HCT116 (cell line): Measurements from ENCODE around the gene ARHGEF10L.
A peak's percentile ranks its signal among the peaks of the same experiment; 100 is the strongest.

ENCODE experiments used
- CEBPB ChIP-seq: IDR thresholded peaks from 2 replicates; pipeline ENCODE4 v1.6.1; 2012; ENCODE audit warnings: low read depth
- CTCF ChIP-seq, 3 experiments: fragments of 200-600 bp in 1 of 3; sonication (generic) in 1 of 3; IDR thresholded peaks in 2 of 3; conservative IDR thresholded peaks in 1 of 3; 2 replicates each; pipeline ENCODE4 v1.5.1; 2012 to 2017; ENCODE audit warnings: low read depth in 2 of 3, low read length in 2 of 3, antibody characterized with exemption in 1 of 3, borderline replicate concordance in 1 of 3, control low read depth in 1 of 3, mild to moderate bottlenecking in 1 of 3, mixed read lengths in 1 of 3, mixed run types in 1 of 3, moderate library complexity in 1 of 3; ENCODE audit not compliant: insufficient read depth in 1 of 3
- ELF1 ChIP-seq: IDR thresholded peaks from 2 replicates; pipeline ENCODE4 v1.6.1; 2012; ENCODE audit warnings: low read depth, borderline replicate concordance
- EZH2 ChIP-seq: fragments of 200-600 bp; sonication (generic); IDR thresholded peaks from 2 replicates; pipeline ENCODE4 v1.6.1; 2017; ENCODE audit warnings: antibody characterized with exemption, mixed run types
- EZH2phosphoT487 ChIP-seq: fragments of 200-600 bp; IDR thresholded peaks from 2 replicates; pipeline ENCODE4 v1.6.1; 2018; ENCODE audit warnings: antibody characterized with exemption, borderline replicate concordance
- JUND ChIP-seq: IDR thresholded peaks from 2 replicates; pipeline ENCODE4 v1.6.1; 2012
- MAX ChIP-seq: IDR thresholded peaks from 2 replicates; pipeline ENCODE4 v1.6.1; 2012
- POLR2A ChIP-seq: IDR thresholded peaks from 2 replicates; pipeline ENCODE4 v1.7.0; 2011; ENCODE audit warnings: borderline replicate concordance; ENCODE audit not compliant: insufficient read depth, insufficient read length; ENCODE audit errors: extremely low read depth
- POLR2AphosphoS5 ChIP-seq: IDR thresholded peaks from 2 replicates; pipeline ENCODE4 v1.6.1; 2011; ENCODE audit warnings: mild to moderate bottlenecking, low read depth, low read length, moderate library complexity
- REST ChIP-seq: IDR thresholded peaks from 2 replicates; pipeline ENCODE4 v1.6.1; 2012; ENCODE audit warnings: low read depth
- SIN3A ChIP-seq: IDR thresholded peaks from 2 replicates; pipeline ENCODE4 v1.6.1; 2012; ENCODE audit warnings: low read depth
- SP1 ChIP-seq: IDR thresholded peaks from 2 replicates; pipeline ENCODE4 v1.6.1; 2012; ENCODE audit warnings: low read depth

GRCh38 chr1:17553975-17554700, 14.6 kb downstream of the ARHGEF10L start:
- TF ChIP-seq CTCF (IDR thresholded peaks at IDR 0.05 in 2 of 3, conservative IDR thresholded peaks at IDR 0.05 in 1 of 3; ENCODE audit: borderline replicate concordance in 1 of 3, insufficient read depth in 1 of 3, low read depth in 2 of 3, low read length in 2 of 3), result no peak
- TF ChIP-seq POLR2A, result no peak
- peak; percentile 70 for TF ChIP-seq MAX
- TF ChIP-seq SP1, result peak; percentile 91
- TF ChIP-seq SIN3A, result peak; percentile 68; the same call in 1 of the 2 replicates
- TF ChIP-seq ELF1, result no peak; the same call in 1 of the 2 replicates
- TF ChIP-seq REST, result no peak
- no peak for TF ChIP-seq EZH2
- TF ChIP-seq CEBPB, result peak; percentile 87
- peak; percentile 85 for TF ChIP-seq JUND
- 0 out of 2 replicates have a peak, but pooled peaks have one; percentile 31 for TF ChIP-seq POLR2AphosphoS5
- TF ChIP-seq EZH2phosphoT487, result no peak
